ENCODE results near the gene SEMA4B. TPM values are rescaled to one million over a fixed set of nuclear protein-coding genes. Genes with fewer than 3 reads are reported as not detected.

The SEMA4B gene
- polyA plus RNA-seq, 4 donors = 35.6 to 54.1 (median 43.2) TPM

Other genes starting within 250 kb of the SEMA4B start
- gene ZNF710, start 200.0 kb upstream of the SEMA4B start, polyA plus RNA-seq (ENCODE audit: insufficient read length in 4 of 4) = 10 to 100 TPM; 18.3 to 24.6 (median 19.9) TPM
- gene IDH2, start 98.9 kb upstream of the SEMA4B start, polyA plus RNA-seq (ENCODE audit: insufficient read length in 4 of 4) = 100 to 1,000 TPM; 200 to 237 (median 214) TPM
- 10 to 100 TPM; 50.2 to 62.1 (median 52.7) TPM for gene CIB1, start 32.6 kb downstream of the SEMA4B start, polyA plus RNA-seq (ENCODE audit: insufficient read length in 4 of 4)
- gene GDPGP1, start 32.9 kb downstream of the SEMA4B start, polyA plus RNA-seq (ENCODE audit: insufficient read length in 4 of 4) = 1 to 10 TPM; 3.9 to 5.7 (median 4.7) TPM
- gene TTLL13, start 48.2 kb downstream of the SEMA4B start, polyA plus RNA-seq (ENCODE audit: insufficient read length in 4 of 4) = under 1 TPM in 3 of 4 donors, not detected in 1; 0.08 to 0.57 (median 0.18) TPM
- gene NGRN, start 64.3 kb downstream of the SEMA4B start, polyA plus RNA-seq (ENCODE audit: insufficient read length in 4 of 4) = 100 to 1,000 TPM; 111 to 147 (median 122) TPM
- 1 to 10 TPM; 3.5 to 7.0 (median 5.7) TPM for gene ZNF774, start 151.0 kb downstream of the SEMA4B start, polyA plus RNA-seq (ENCODE audit: insufficient read length in 4 of 4)
- 100 to 1,000 TPM; 151 to 188 (median 155) TPM for gene IQGAP1, start 186.9 kb downstream of the SEMA4B start, polyA plus RNA-seq (ENCODE audit: insufficient read length in 4 of 4)